HepG2 (cell line): Measurements from ENCODE around the gene TBC1D14. TPM values are rescaled to one million over a fixed set of nuclear protein-coding genes. Genes with fewer than 3 reads are reported as not detected.

Experiments
- ATAC-seq: fragments of 200-7000 bp; cut with Tn5 transposase; 3 replicates; pipeline ENCODE4 v1.9.1; 2020; ENCODE audit warnings: mild to moderate bottlenecking, moderate library complexity
- BruUV-seq: library from RNA; stranded (reverse); fragments of 400-500 nt; replicated peaks from 2 replicates; lab custom pipeline; 2021; lab: Mats Ljungman, UMichigan
- CTCF ChIA-PET: fragments of 300-600 bp; formaldehyde crosslinking; extraction: SDS; loops from one replicate; lab custom pipeline; 2021; ENCODE audit warnings: low total read pairs, inconsistent platforms, low intra/inter-chr PET ratio; lab: Yijun Ruan, JAX
- POLR2A ChIA-PET: fragments of 350-600 bp; sonication (Branson Sonifier 250); formaldehyde crosslinking; loops from one replicate; lab custom pipeline; 2020; ENCODE audit warnings: antibody characterized with exemption, inconsistent platforms; lab: Yijun Ruan, JAX
- DNase-seq: peaks from one replicate; pipeline ENCODE4 v3.0.0-alpha.2; 2015; ENCODE audit warnings: low spot score
- FAIRE-seq: peaks from 3 replicates; lab custom pipeline; 2011; peaks lifted over from hg19 to GRCh38; lab: Jason Lieb, UNC
- H2AFZ ChIP-seq: one replicate; pipeline ENCODE4 v1.6.1; 2011; ENCODE audit warnings: low read length, inconsistent platforms
- H3K27ac ChIP-seq: fragments of 300-600 bp; 3 replicates; pipeline ENCODE4 v1.8.0; 2011; ENCODE audit warnings: mixed run types, mild to moderate bottlenecking, mixed read lengths, low read length, inconsistent platforms; ENCODE audit not compliant: insufficient read depth; ENCODE audit errors: extremely low read length
- H3K27me3 ChIP-seq, 2 experiments: fragments of 200-600 bp in 1 of 2; 2 replicates in 1 of 2; 3 replicates in 1 of 2; pipeline versions ENCODE4 v1.6.0 to v1.8.0; 2011; ENCODE audit warnings: low read length in 2 of 2, mild to moderate bottlenecking in 2 of 2, moderate library complexity in 2 of 2, inconsistent platforms in 1 of 2; ENCODE audit not compliant: insufficient read depth in 2 of 2, control insufficient read depth in 1 of 2
- H3K36me3 ChIP-seq, 2 experiments: fragments of 200-600 bp in 1 of 2; replicated peaks in 1 of 2; 2 replicates in 1 of 2; 3 replicates in 1 of 2; pipeline versions ENCODE4 v1.5.1 to v1.8.0; 2011; ENCODE audit warnings: low read length in 2 of 2, inconsistent platforms in 1 of 2; ENCODE audit not compliant: insufficient read depth in 2 of 2, control insufficient read depth in 1 of 2
- H3K4me1 ChIP-seq: 2 replicates; pipeline ENCODE4 v1.5.1; 2012; ENCODE audit warnings: low read length, inconsistent platforms; ENCODE audit not compliant: insufficient read depth
- H3K4me2 ChIP-seq: 2 replicates; pipeline ENCODE4 v1.6.0; 2011; ENCODE audit warnings: low read depth, low read length, inconsistent platforms
- H3K4me3 ChIP-seq, 3 experiments: fragments of 200-600 bp in 1 of 3; sonication (generic), shearing (Covaris generic) in 1 of 3; replicated peaks in 1 of 3; 2 replicates each; pipeline ENCODE4 v1.5.1; 2011 to 2016; ENCODE audit warnings: low read length in 3 of 3, inconsistent platforms in 2 of 3, low read depth in 2 of 3, mild to moderate bottlenecking in 2 of 3, control low read depth in 1 of 3, mixed read lengths in 1 of 3; ENCODE audit not compliant: insufficient read depth in 1 of 3
- H3K79me2 ChIP-seq: one replicate; pipeline ENCODE4 v1.6.1; 2011; ENCODE audit warnings: low read length, inconsistent platforms; ENCODE audit not compliant: insufficient read depth
- H3K9ac ChIP-seq: 2 replicates; pipeline ENCODE4 v1.6.0; 2011; ENCODE audit warnings: mild to moderate bottlenecking, low read depth, low read length, inconsistent platforms; ENCODE audit not compliant: insufficient read depth
- H3K9me3 ChIP-seq: 2 replicates; pipeline ENCODE4 v1.5.1; 2012; ENCODE audit warnings: mild to moderate bottlenecking, low read length
- H4K20me1 ChIP-seq: 2 replicates; pipeline ENCODE4 v1.6.0; 2011; ENCODE audit warnings: inconsistent platforms, mild to moderate bottlenecking, low read length, moderate library complexity; ENCODE audit not compliant: insufficient read depth
- CHD2 ChIP-seq: IDR thresholded peaks from 2 replicates; pipeline ENCODE4 v1.6.1; 2011; ENCODE audit warnings: low read depth, low read length, improper control_type of control experiment
- CHD4 ChIP-seq: fragments of 200-600 bp; sonication (generic); IDR thresholded peaks from 2 replicates; pipeline ENCODE4 v1.7.0; 2017; ENCODE audit warnings: mild to moderate bottlenecking, low read length, borderline replicate concordance
- FOXO1 ChIP-seq: sonication (generic); formaldehyde crosslinking; IDR thresholded peaks from 2 replicates; pipeline ENCODE4 v1.4.0; 2020; ENCODE audit warnings: missing genetic modification reagents
- GMEB1 ChIP-seq: sonication (generic); formaldehyde crosslinking; IDR thresholded peaks from 2 replicates; pipeline ENCODE4 v1.5.1; 2020; ENCODE audit warnings: missing genetic modification reagents, mild to moderate bottlenecking, borderline replicate concordance
- HCFC1 ChIP-seq: fragments of 150-350 bp; IDR thresholded peaks from 2 replicates; pipeline ENCODE4 v1.6.1; 2014; ENCODE audit warnings: low read depth, low read length
- IRF2 ChIP-seq: IDR thresholded peaks from 2 replicates; pipeline ENCODE4 v1.6.1; 2018; ENCODE audit warnings: missing genetic modification reagents, missing compliant biosample characterization
- MIER3 ChIP-seq: IDR thresholded peaks from 2 replicates; pipeline ENCODE4 v1.6.1; 2016; ENCODE audit warnings: missing compliant biosample characterization, borderline replicate concordance
- NFYB ChIP-seq: sonication (generic); formaldehyde crosslinking; IDR thresholded peaks from 2 replicates; pipeline ENCODE4 v1.4.0; 2020; ENCODE audit warnings: missing genetic modification reagents
- RFXAP ChIP-seq: sonication (generic); formaldehyde crosslinking; IDR thresholded peaks from 2 replicates; pipeline ENCODE4 v1.4.0; 2020; ENCODE audit warnings: missing genetic modification reagents, borderline replicate concordance
- SKIL ChIP-seq: sonication (generic); formaldehyde crosslinking; IDR thresholded peaks from 2 replicates; pipeline ENCODE4 v1.8.0; 2022; ENCODE audit warnings: missing genetic modification reagents, mild to moderate bottlenecking, moderate library complexity, borderline replicate concordance
- STAT5B ChIP-seq: sonication (generic); formaldehyde crosslinking; IDR thresholded peaks from 2 replicates; pipeline ENCODE4 v1.4.0; 2020; ENCODE audit warnings: missing genetic modification reagents
- ZFP36L2 ChIP-seq: sonication (generic); formaldehyde crosslinking; IDR thresholded peaks from 2 replicates; pipeline ENCODE4 v1.4.0; 2020; ENCODE audit warnings: missing genetic modification reagents
- ZKSCAN5 ChIP-seq: sonication (generic); formaldehyde crosslinking; IDR thresholded peaks from 2 replicates; pipeline ENCODE4 v1.5.1; 2020; ENCODE audit warnings: mild to moderate bottlenecking, missing genetic modification reagents
- ZNF20 ChIP-seq: sonication (generic); formaldehyde crosslinking; IDR thresholded peaks from 2 replicates; pipeline ENCODE4 v1.4.0; 2020; ENCODE audit warnings: mild to moderate bottlenecking, moderate library complexity, missing genetic modification reagents
- ZNF256 ChIP-seq: sonication (generic); formaldehyde crosslinking; conservative IDR thresholded peaks from 2 replicates; pipeline ENCODE4 v1.4.0; 2020; ENCODE audit warnings: missing genetic modification reagents
- ZNF777 ChIP-seq: sonication (generic); formaldehyde crosslinking; IDR thresholded peaks from 2 replicates; pipeline ENCODE4 v1.4.0; 2020; ENCODE audit warnings: missing genetic modification reagents
- ZNF883 ChIP-seq: sonication (generic); formaldehyde crosslinking; IDR thresholded peaks from 2 replicates; pipeline ENCODE4 v1.5.1; 2020; ENCODE audit warnings: mild to moderate bottlenecking, missing genetic modification reagents; ENCODE audit errors: not compliant biosample characterization
- ZNF891 ChIP-seq: sonication (generic); formaldehyde crosslinking; IDR thresholded peaks from 2 replicates; pipeline ENCODE4 v1.5.0; 2020; ENCODE audit warnings: mild to moderate bottlenecking, missing genetic modification reagents
- WGBS: methylation state at CpG from one replicate; pipeline ENCODE4 v1.1.6; 2017; ENCODE audit warnings: low lambda C conversion rate; 5-methylcytosine and 5-hydroxymethylcytosine counted together
- in situ Hi-C: cut with HindIII; loops from 2 replicates; pipeline ENCODE4 v1.10.0; 2017; ENCODE audit warnings: low pct_unique_long_range_greater_than_20kb; ENCODE audit not compliant: extremely low pct_ligation_motif_present
- intact Hi-C: fragments of 100-400 bp; cut with micrococcal nuclease; formaldehyde crosslinking; loops from one replicate; pipeline ENCODE4 v1.10.0; 2022; ENCODE audit not compliant: unreplicated experiment
- polyA plus RNA-seq, 8 experiments: library from polyadenylated mRNA; depleted of rRNA in 3 of 8; stranded (reverse) in 7 of 8; unstranded in 1 of 8; fragments of >200 nt; fragmentation: Illumina TruSeq in 4 of 8; extraction: Trizol in 4 of 8; gene quantifications; 2 replicates each; pipeline versions ENCODE4 v1.2.1 to v1.2.3, GENCODE V29; 2011 to 2016; ENCODE audit warnings: low read depth in 4 of 8, missing spikeins in 1 of 8, mixed read lengths in 1 of 8; ENCODE audit not compliant: insufficient read depth in 1 of 8
- total RNA-seq, 5 experiments: library from RNA; depleted of rRNA; stranded (reverse); fragments of >200 nt; fragmentation: Illumina TruSeq; extraction: Trizol; gene quantifications; 2 replicates each; pipeline ENCODE4 v1.2.3, GENCODE V29; 2016; ENCODE audit warnings: low read depth in 1 of 5

TBC1D14 gene
- total and polyA plus RNA-seq, 2 of the 13 experiments (the other 11 are each of a cell fraction or from before 2014, with no cell fraction given): 29.5 to 46.5 TPM

DNA sequence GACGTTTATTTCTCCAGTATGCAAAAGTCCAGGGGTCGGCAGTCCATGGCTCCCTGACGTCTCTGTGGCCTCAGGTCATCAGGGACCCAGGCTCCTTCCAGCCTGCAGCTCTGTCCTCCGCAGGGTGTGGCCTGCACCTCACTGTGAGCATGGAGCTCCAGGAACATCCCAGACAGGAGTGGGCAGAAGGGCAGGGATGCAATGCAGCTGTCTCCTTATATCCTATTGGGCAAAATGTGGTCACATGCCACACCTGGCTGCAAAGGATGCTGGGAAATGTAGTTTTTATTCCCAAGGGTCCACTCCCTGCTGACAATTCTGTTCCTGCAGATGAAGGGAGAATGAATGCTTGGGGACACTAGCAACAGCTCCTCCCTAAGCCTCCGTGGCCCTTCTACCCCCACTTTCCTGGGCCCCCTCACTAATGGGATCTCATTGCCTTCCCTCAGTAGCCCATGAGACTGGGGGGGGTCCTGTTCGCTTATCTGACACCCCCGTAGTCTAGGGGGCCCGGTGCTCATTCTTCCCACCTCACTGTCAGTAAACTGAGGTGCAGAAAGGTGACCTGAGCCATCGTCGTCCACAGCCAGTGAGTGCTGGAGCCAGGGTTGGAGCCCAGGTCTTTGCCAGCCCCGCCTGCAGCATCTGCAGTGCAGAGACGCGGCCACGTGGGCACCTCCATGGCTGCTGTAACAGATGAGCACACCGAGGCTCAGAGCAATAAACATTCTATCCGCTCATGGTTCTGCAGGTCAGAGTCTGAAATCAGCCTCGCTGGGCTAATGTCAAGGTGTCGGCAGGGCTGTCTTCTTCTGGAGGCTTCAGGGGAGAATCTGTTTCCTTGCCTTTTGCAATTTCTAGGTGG is 164.1 kb downstream of the TBC1D14 start:
- 37% methylated on average over 8 of the region's 18 CpGs for WGBS
- intact Hi-C loops: no loop called here
- TF ChIP-seq ZNF891 (CRISPR knock-in tag) (no peak), ZNF883 (CRISPR knock-in tag) (no peak), CHD2 (0 out of 2 replicates have a peak, but pooled peaks have one; percentile 35), ZNF777 (0 out of 2 replicates have a peak, but pooled peaks have one; percentile 23), CHD4 (no peak), RFXAP (CRISPR knock-in tag) (no peak), ZKSCAN5 (CRISPR knock-in tag) (no peak), NFYB (CRISPR knock-in tag) (peak; percentile 84), STAT5B (CRISPR knock-in tag) (no peak), ZFP36L2 (no peak), ZNF256 (no peak), IRF2 (CRISPR knock-in tag) (peak; percentile 77; the same call in 1 of the 2 replicates), ZNF20 (CRISPR knock-in tag) (no peak), MIER3 (no peak), HCFC1 (peak; percentile 92), SKIL (CRISPR knock-in tag) (no peak), FOXO1 (CRISPR knock-in tag) (no peak), GMEB1 (CRISPR knock-in tag) (no peak)

More for the DNA sequence above, 164.1 kb downstream of the TBC1D14 start:
- no TSS peak for BruUV-seq
- Histone ChIP-seq H3K4me1 (peaks cover 61% of the 10 kb centered on the region), H3K4me3 (peak overlapping the region in 1 of 3 experiments; percentile 48; a peak in 1 of 6 replicates), H3K27ac (no peak overlapping the region), H3K79me2 (no peaks in the 10 kb centered on the region), H3K36me3 (no peaks in the 10 kb centered on the region), H3K27me3 (no peaks in the 10 kb centered on the region; a peak in 1 of 5 replicates), H3K9me3 (no peaks in the 10 kb centered on the region), H2AFZ (no peak overlapping the region), H4K20me1 (no peaks in the 10 kb centered on the region), H3K9ac (no peak overlapping the region), H3K4me2 (peak overlapping the region; percentile 62)
- ATAC-seq (peak; percentile 66), FAIRE-seq (peak; percentile 92), DNase-seq (peak; percentile 77)
- in situ Hi-C loops: loop anchor here (10.0 kb wide), 1 partner anchor 169 kb away; the partner anchor contains the start of gene TBC1D14
- ChIA-PET CTCF (no interaction called here), POLR2A (interaction anchor here (1.5 kb wide), 2 partner anchors 31 to 400 kb away, joined by 4 read pairs; partner anchors contain the start of gene TADA2B)
